K562 treated with DMSO at 1 percent for 48 hours (cell line): ENCODE measurements around the gene GNAT1. TPM values are rescaled to one million over a fixed set of nuclear protein-coding genes. Genes with fewer than 3 reads are reported as not detected.

Experiments used
- total RNA-seq: library from RNA; unstranded; fragments of 300-600 nt; gene quantifications from 2 replicates; pipeline ENCODE4 v1.2.3, GENCODE V29; 2022; ENCODE audit warnings: low replicate concordance; ENCODE audit errors: extremely low read depth

GNAT1 gene
- not detected in 2 replicates for total RNA-seq

DNA sequence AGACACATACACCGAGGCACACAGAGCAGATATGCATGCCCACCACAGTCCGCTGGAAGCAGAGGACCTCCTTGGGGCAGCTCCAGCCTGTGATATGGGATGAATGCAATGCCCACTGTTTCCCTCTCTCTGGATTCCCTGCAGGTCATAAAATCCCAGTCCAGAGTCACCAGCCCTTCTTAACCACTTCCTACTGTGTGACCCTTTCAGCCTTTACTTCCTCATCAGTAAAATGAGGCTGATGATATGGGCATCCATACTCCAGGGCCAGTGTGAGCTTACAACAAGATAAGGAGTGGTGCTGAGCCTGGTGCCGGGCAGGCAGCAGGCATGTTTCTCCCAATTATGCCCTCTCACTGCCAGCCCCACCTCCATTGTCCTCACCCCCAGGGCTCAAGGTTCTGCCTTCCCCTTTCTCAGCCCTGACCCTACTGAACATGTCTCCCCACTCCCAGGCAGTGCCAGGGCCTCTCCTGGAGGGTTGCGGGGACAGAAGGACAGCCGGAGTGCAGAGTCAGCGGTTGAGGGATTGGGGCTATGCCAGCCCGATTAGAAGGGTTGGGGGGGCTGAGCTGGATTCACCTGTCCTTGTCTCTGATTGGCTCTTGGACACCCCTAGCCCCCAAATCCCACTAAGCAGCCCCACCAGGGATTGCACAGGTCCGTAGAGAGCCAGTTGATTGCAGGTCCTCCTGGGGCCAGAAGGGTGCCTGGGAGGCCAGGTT, at the start of gene GNAT1:
GNAT1 (plus strand) TSS at position 675 of the 725 bp plus-strand sequence. CDS start 116 bp downstream, outside the sequence.

DNA sequence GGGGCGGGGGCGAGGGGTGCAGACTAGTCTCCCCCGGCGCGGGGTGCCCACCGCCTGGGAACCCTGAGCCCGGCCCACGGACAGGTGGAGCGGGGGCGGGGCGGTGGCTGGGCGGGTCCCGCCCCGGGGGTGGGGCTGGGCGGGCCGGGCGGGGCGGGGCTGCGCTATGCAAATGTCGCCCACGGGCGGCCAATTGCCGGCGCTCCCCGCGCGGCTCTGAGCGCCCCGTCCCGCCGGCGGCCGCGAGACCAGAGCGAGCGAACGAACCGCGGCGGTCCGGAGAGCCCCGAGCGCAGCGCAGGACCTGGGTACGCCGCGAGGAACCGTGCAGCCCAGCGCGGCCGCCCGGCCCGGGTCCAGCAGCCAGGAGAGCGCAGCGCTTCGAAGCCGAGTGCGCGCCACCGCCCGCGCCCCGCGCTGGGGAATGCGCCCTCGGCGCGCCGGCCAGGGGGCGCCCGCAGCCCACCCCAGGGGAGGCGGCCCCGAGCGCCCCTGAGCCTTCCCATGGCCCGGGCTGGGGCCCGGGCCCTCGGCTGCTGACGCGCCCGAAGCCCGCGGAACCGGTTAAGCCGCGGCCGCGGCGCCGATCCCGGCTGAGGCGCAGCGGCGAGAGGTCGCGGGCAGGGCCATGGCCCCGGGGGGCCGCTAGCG, 36.4 kb upstream of the GNAT1 start, which contains the start of gene SEMA3F:
SEMA3F (plus strand) TSS at position 485 of the 651 bp plus-strand sequence. CDS start 4,299 bp downstream, outside the sequence.

DNA sequence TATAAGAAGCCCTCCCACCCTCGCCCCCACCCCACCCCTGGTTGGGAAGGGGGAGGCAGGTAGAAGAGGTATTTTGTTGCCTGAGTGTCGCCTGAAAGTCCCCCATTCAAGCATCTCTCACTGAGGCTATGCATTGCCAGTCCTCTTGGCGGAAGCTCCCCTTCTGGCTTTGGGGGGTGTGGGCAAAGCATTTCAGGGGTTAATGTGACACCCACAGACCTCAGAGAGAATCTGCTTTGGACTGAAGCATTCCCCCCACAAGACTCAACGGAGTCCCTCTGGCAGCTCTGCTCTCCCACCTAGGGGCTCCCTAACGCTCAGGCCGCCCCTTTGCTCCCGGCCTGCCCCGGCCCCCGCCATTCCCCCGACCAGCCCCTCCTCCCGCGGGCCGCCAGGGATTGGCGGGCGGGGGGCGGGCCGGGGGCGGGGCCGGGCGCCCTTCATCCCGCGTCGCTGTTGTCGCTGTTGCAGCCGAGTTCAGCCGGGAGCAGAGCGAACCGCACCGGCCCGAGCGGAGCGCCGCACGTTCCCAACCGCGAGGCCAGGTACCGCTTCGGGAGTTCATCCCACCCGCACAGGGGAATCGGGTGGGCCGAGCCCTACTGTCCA, 13.5 kb downstream of the GNAT1 start, which contains the start of gene SLC38A3:
SLC38A3 (plus strand) TSS at position 468 of the 609 bp plus-strand sequence. CDS start 8,929 bp downstream, outside the sequence.

DNA sequence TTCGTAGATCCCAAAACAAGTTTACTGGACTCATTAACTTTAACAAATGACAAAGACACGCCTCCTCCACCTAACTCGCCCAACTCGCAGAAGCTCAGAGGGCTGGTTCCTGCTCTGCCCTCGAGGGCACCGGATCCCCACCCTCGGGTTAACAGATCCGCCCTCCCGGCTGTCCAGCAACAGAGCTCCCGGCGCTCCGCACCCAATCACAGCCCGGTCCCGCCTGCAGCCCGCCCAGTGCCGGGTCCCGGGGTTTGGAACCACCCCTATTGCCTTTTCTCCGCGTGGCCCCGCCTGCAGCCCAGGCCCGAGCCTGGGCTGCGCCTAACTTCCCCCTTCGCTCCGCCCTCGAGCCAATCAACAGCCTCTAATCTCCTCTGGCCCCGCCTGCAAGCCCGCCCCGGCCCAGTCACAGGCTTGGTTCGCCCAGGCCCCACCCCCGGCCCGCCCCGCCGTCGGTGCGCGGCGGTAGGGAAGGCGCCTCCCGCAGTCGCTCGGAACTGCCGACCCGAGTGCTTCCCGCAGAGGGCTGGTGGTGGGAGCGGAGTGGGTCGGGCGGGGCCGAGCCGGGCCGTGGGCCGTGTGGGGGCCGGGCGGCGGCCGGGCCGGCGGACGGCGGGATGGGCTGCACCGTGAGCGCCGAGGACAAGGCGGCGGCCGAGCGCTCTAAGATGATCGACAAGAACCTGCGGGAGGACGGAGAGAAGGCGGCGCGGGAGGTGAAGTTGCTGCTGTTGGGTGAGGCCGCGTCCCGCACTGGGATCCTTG, 44.5 kb downstream of the GNAT1 start, which contains the start of gene GNAI2:
GNAI2 (plus strand) TSS at position 489 of the 768 bp plus-strand sequence; CDS start at position 621, 132 bp downstream.

Other genes with a start within 250 kb of the GNAT1 start
- not detected in 2 replicates for gene RBM5, start 102.7 kb upstream of the GNAT1 start, total RNA-seq
- not detected in 2 replicates for gene SEMA3F, start 36.3 kb upstream of the GNAT1 start, total RNA-seq
- gene SLC38A3, start 13.7 kb downstream of the GNAT1 start, total RNA-seq: not detected in 2 replicates
- not detected in 2 replicates for gene GNAI2, start 44.6 kb downstream of the GNAT1 start, total RNA-seq
- gene SEMA3B, start 77.5 kb downstream of the GNAT1 start, total RNA-seq: not detected in 2 replicates
- gene LSMEM2, start 87.5 kb downstream of the GNAT1 start, total RNA-seq: not detected in 2 replicates
- not detected in 2 replicates for gene IFRD2, start 100.8 kb downstream of the GNAT1 start, total RNA-seq
- gene HYAL3, start 107.8 kb downstream of the GNAT1 start, total RNA-seq: not detected in 2 replicates
- not detected in 2 replicates for gene NAA80, start 107.8 kb downstream of the GNAT1 start, total RNA-seq
- gene HYAL1, start 112.0 kb downstream of the GNAT1 start, total RNA-seq: not detected in 2 replicates
- gene HYAL2, start 131.1 kb downstream of the GNAT1 start, total RNA-seq: not detected in 2 replicates
- not detected in 2 replicates for gene TUSC2, start 136.6 kb downstream of the GNAT1 start, total RNA-seq
- gene RASSF1, start 149.2 kb downstream of the GNAT1 start, total RNA-seq: not detected in 2 replicates
- not detected in 2 replicates for gene ZMYND10, start 154.1 kb downstream of the GNAT1 start, total RNA-seq
- not detected in 2 replicates for gene NPRL2, start 159.2 kb downstream of the GNAT1 start, total RNA-seq
- not detected in 2 replicates for gene CYB561D2, start 159.3 kb downstream of the GNAT1 start, total RNA-seq
- not detected in 2 replicates for gene TMEM115, start 167.9 kb downstream of the GNAT1 start, total RNA-seq